ENCODE measurements around the gene SEMA3G. TPM values are rescaled to one million over a fixed set of nuclear protein-coding genes. Genes with fewer than 3 reads are reported as not detected.

SEMA3G gene
- total RNA-seq, 1 experiment from 2014 or later, result 1.3 TPM

GRCh38 chr3:52487050-52487787 lies 42.3 kb upstream of the SEMA3G start:
- no peaks in the 10 kb centered on the region for H3K27me3 ChIP-seq (ENCODE audit: insufficient read depth, low read depth)
- ChIA-PET CTCF (no interaction called here), POLR2A (ENCODE audit: unreplicated experiment) (no interaction called here)
- H4K20me1 ChIP-seq (ENCODE audit: insufficient read depth), result no peaks in the 10 kb centered on the region
- no peaks in the 10 kb centered on the region for H3K9me3 ChIP-seq (ENCODE audit: insufficient read depth, low read depth)
- BruUV-seq (replicated peaks), result no TSS peak
- TF ChIP-seq EZH2 (IDR thresholded peaks at IDR 0.05; ENCODE audit: low read depth), result no peak
- no peak for TF ChIP-seq CTCF (conservative IDR thresholded peaks at IDR 0.05)
- H2AFZ ChIP-seq, result no peak overlapping the region
- H3K79me2 ChIP-seq (ENCODE audit: low read depth), result no peaks in the 10 kb centered on the region
- H3K4me3 ChIP-seq, result no peak overlapping the region
- intact Hi-C loops (cut with micrococcal nuclease; ENCODE audit: unreplicated experiment), result no loop called here
- no peaks in the 10 kb centered on the region for H3K36me3 ChIP-seq (ENCODE audit: low read depth)
- H3K4me1 ChIP-seq (replicated peaks; ENCODE audit: insufficient read depth), result no peaks in the 10 kb centered on the region
- DNase-seq, result no peak
- no peaks in the 10 kb centered on the region for H3F3A ChIP-seq (ENCODE audit: insufficient read depth, low read depth)
- no peak overlapping the region for H3K4me2 ChIP-seq
- no peaks in the 10 kb centered on the region for H3K9me2 ChIP-seq (ENCODE audit: insufficient read depth)
- H3K27ac ChIP-seq, result no peak overlapping the region

GRCh38 chr3:52484680-52485461 lies 40.0 kb upstream of the SEMA3G start:
- H4K20me1 ChIP-seq (ENCODE audit: insufficient read depth), result no peaks in the 10 kb centered on the region
- DNase-seq, result no peak
- H3K4me2 ChIP-seq, result no peak overlapping the region
- H2AFZ ChIP-seq, result no peak overlapping the region
- BruUV-seq (replicated peaks), result no TSS peak
- ChIA-PET POLR2A (ENCODE audit: unreplicated experiment) (no interaction called here), CTCF (interaction anchor here (0.6 kb wide), 1 partner anchor 698 kb away, joined by 3 read pairs; no protein-coding TSS in a partner anchor)
- no peaks in the 10 kb centered on the region for H3K4me1 ChIP-seq (replicated peaks; ENCODE audit: insufficient read depth)
- no peaks in the 10 kb centered on the region for H3K79me2 ChIP-seq (ENCODE audit: low read depth)
- H3K9me2 ChIP-seq (ENCODE audit: insufficient read depth), result no peaks in the 10 kb centered on the region
- no peaks in the 10 kb centered on the region for H3K9me3 ChIP-seq (ENCODE audit: insufficient read depth, low read depth)
- H3K27me3 ChIP-seq (ENCODE audit: insufficient read depth, low read depth), result no peaks in the 10 kb centered on the region
- H3K4me3 ChIP-seq, result no peak overlapping the region
- no peak overlapping the region for H3K27ac ChIP-seq
- H3K36me3 ChIP-seq (ENCODE audit: low read depth), result no peaks in the 10 kb centered on the region
- intact Hi-C loops (cut with micrococcal nuclease; ENCODE audit: unreplicated experiment), result no loop called here
- no peaks in the 10 kb centered on the region for H3F3A ChIP-seq (ENCODE audit: insufficient read depth, low read depth)
- TF ChIP-seq EZH2 (IDR thresholded peaks at IDR 0.05; ENCODE audit: low read depth) (no peak), CTCF (conservative IDR thresholded peaks at IDR 0.05) (no peak)

- Histone ChIP-seq H4K20me1 (ENCODE audit: insufficient read depth) (no peaks in the 10 kb centered on the region), H3K9me2 (ENCODE audit: insufficient read depth) (no peaks in the 10 kb centered on the region), H3K4me1 (replicated peaks; ENCODE audit: insufficient read depth) (no peaks in the 10 kb centered on the region), H3K4me3 (no peak overlapping the region), H3F3A (ENCODE audit: insufficient read depth, low read depth) (no peaks in the 10 kb centered on the region), H2AFZ (no peak overlapping the region), H3K27ac (no peak overlapping the region), H3K4me2 (no peak overlapping the region), H3K27me3 (ENCODE audit: insufficient read depth, low read depth) (no peaks in the 10 kb centered on the region), H3K79me2 (ENCODE audit: low read depth) (no peaks in the 10 kb centered on the region), H3K36me3 (ENCODE audit: low read depth) (no peaks in the 10 kb centered on the region), H3K9me3 (ENCODE audit: insufficient read depth, low read depth) (no peaks in the 10 kb centered on the region)
- no peak for DNase-seq
- ChIA-PET POLR2A (ENCODE audit: unreplicated experiment) (no interaction called here), CTCF (no interaction called here)
- BruUV-seq (replicated peaks), result no TSS peak
- intact Hi-C loops (cut with micrococcal nuclease; ENCODE audit: unreplicated experiment), result no loop called here
- TF ChIP-seq EZH2 (IDR thresholded peaks at IDR 0.05; ENCODE audit: low read depth) (no peak), CTCF (conservative IDR thresholded peaks at IDR 0.05) (no peak)
These were observed 38.9 kb upstream of the SEMA3G start for GRCh38 chr3:52483577-52484381.
